ENCODE data around the gene ENC1.

Gene ENC1

GRCh38 chr5:74636149-74636548, 4.4 kb downstream of the ENC1 start:
- DNase-seq (ENCODE audit: low read depth in 1 of 2, low spot score in 1 of 2), result no peak
- TF ChIP-seq SPI1 (IDR thresholded peaks at IDR 0.05; ENCODE audit: borderline replicate concordance, low read depth), result no peak
- TF ChIP-seq GABPA (IDR thresholded peaks at IDR 0.05; ENCODE audit: low read depth), result no peak
- no peak for TF ChIP-seq POLR2AphosphoS5 (IDR thresholded peaks at IDR 0.05; ENCODE audit: low read depth)
- TF ChIP-seq, protein P1, sequence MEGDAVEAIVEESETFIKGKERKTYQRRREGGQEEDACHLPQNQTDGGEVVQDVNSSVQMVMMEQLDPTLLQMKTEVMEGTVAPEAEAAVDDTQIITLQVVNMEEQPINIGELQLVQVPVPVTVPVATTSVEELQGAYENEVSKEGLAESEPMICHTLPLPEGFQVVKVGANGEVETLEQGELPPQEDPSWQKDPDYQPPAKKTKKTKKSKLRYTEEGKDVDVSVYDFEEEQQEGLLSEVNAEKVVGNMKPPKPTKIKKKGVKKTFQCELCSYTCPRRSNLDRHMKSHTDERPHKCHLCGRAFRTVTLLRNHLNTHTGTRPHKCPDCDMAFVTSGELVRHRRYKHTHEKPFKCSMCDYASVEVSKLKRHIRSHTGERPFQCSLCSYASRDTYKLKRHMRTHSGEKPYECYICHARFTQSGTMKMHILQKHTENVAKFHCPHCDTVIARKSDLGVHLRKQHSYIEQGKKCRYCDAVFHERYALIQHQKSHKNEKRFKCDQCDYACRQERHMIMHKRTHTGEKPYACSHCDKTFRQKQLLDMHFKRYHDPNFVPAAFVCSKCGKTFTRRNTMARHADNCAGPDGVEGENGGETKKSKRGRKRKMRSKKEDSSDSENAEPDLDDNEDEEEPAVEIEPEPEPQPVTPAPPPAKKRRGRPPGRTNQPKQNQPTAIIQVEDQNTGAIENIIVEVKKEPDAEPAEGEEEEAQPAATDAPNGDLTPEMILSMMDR (IDR thresholded peaks at IDR 0.05; ENCODE audit: insufficient read depth, low read length), result no peak
- no peaks in the 10 kb centered on the region for H3K27me3 ChIP-seq (ENCODE audit: insufficient read depth, poor library complexity, severe bottlenecking)
- H3K4me3 ChIP-seq (replicated peaks; ENCODE audit: insufficient read depth, low read length), result no peak overlapping the region
- H3K27ac ChIP-seq (replicated peaks), result no peak overlapping the region

GRCh38 chr5:74634611-74635286, 5.8 kb downstream of the ENC1 start:
- no peak overlapping the region for H3K4me3 ChIP-seq (replicated peaks; ENCODE audit: insufficient read depth, low read length)
- TF ChIP-seq SPI1 (IDR thresholded peaks at IDR 0.05; ENCODE audit: borderline replicate concordance, low read depth) (no peak), GABPA (IDR thresholded peaks at IDR 0.05; ENCODE audit: low read depth) (no peak), POLR2AphosphoS5 (IDR thresholded peaks at IDR 0.05; ENCODE audit: low read depth) (no peak)
- TF ChIP-seq, protein P2, sequence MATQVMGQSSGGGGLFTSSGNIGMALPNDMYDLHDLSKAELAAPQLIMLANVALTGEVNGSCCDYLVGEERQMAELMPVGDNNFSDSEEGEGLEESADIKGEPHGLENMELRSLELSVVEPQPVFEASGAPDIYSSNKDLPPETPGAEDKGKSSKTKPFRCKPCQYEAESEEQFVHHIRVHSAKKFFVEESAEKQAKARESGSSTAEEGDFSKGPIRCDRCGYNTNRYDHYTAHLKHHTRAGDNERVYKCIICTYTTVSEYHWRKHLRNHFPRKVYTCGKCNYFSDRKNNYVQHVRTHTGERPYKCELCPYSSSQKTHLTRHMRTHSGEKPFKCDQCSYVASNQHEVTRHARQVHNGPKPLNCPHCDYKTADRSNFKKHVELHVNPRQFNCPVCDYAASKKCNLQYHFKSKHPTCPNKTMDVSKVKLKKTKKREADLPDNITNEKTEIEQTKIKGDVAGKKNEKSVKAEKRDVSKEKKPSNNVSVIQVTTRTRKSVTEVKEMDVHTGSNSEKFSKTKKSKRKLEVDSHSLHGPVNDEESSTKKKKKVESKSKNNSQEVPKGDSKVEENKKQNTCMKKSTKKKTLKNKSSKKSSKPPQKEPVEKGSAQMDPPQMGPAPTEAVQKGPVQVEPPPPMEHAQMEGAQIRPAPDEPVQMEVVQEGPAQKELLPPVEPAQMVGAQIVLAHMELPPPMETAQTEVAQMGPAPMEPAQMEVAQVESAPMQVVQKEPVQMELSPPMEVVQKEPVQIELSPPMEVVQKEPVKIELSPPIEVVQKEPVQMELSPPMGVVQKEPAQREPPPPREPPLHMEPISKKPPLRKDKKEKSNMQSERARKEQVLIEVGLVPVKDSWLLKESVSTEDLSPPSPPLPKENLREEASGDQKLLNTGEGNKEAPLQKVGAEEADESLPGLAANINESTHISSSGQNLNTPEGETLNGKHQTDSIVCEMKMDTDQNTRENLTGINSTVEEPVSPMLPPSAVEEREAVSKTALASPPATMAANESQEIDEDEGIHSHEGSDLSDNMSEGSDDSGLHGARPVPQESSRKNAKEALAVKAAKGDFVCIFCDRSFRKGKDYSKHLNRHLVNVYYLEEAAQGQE (IDR thresholded peaks at IDR 0.05; ENCODE audit: insufficient replicate concordance, low read depth), result no peak
- TF ChIP-seq, protein P1 (IDR thresholded peaks at IDR 0.05; ENCODE audit: insufficient read depth, low read length), result no peak
- no peaks in the 10 kb centered on the region for H3K27me3 ChIP-seq (ENCODE audit: insufficient read depth, poor library complexity, severe bottlenecking)
- DNase-seq (ENCODE audit: low read depth in 1 of 2, low spot score in 1 of 2), result no peak
- H3K27ac ChIP-seq (replicated peaks), result no peak overlapping the region

GRCh38 chr5:74633695-74634094, 6.8 kb downstream of the ENC1 start:
- TF ChIP-seq SPI1 (IDR thresholded peaks at IDR 0.05; ENCODE audit: borderline replicate concordance, low read depth), result no peak
- TF ChIP-seq, protein P2 (IDR thresholded peaks at IDR 0.05; ENCODE audit: insufficient replicate concordance, low read depth), result no peak
- H3K27me3 ChIP-seq (ENCODE audit: insufficient read depth, poor library complexity, severe bottlenecking), result no peaks in the 10 kb centered on the region
- H3K27ac ChIP-seq (replicated peaks), result no peak overlapping the region
- no peak overlapping the region for H3K4me3 ChIP-seq (replicated peaks; ENCODE audit: insufficient read depth, low read length)
- DNase-seq (ENCODE audit: low read depth in 1 of 2, low spot score in 1 of 2), result no peak

- H3K27me3 ChIP-seq (ENCODE audit: insufficient read depth, poor library complexity, severe bottlenecking), result no peaks in the 10 kb centered on the region
- TF ChIP-seq GABPA (IDR thresholded peaks at IDR 0.05; ENCODE audit: low read depth), result no peak
- no peak for TF ChIP-seq POLR2AphosphoS5 (IDR thresholded peaks at IDR 0.05; ENCODE audit: low read depth)
- TF ChIP-seq SPI1 (IDR thresholded peaks at IDR 0.05; ENCODE audit: borderline replicate concordance, low read depth), result no peak
- TF ChIP-seq, protein P2 (IDR thresholded peaks at IDR 0.05; ENCODE audit: insufficient replicate concordance, low read depth), result no peak
- TF ChIP-seq, protein P1 (IDR thresholded peaks at IDR 0.05; ENCODE audit: insufficient read depth, low read length), result no peak
- no peak overlapping the region for H3K4me3 ChIP-seq (replicated peaks; ENCODE audit: insufficient read depth, low read length)
- no peak for DNase-seq (ENCODE audit: low read depth in 1 of 2, low spot score in 1 of 2)
- no peak overlapping the region for H3K27ac ChIP-seq (replicated peaks)
Observed at GRCh38 chr5:74632947-74633356, 7.6 kb downstream of the ENC1 start.
